ENCODE results near the gene RTN4RL1.
A peak's percentile ranks its signal among the peaks of the same experiment; 100 is the strongest.

Gene RTN4RL1

GRCh38 chr17:2058586-2059546 lies 33.7 kb upstream of the RTN4RL1 start:
- DNase-seq, result peak; percentile 79

GRCh38 chr17:2057760-2058585 lies 32.8 kb upstream of the RTN4RL1 start:
- no peak for DNase-seq

- no peak for DNase-seq
Observed at GRCh38 chr17:2057175-2057759, 32.1 kb upstream of the RTN4RL1 start.

GRCh38 chr17:2056206-2057174 lies 31.4 kb upstream of the RTN4RL1 start:
- peak; percentile 20 for DNase-seq

GRCh38 chr17:2055292-2056205 lies 30.4 kb upstream of the RTN4RL1 start:
- no peak for DNase-seq

- DNase-seq, result peak; percentile 41
Observed at GRCh38 chr17:2054512-2055291, 29.6 kb upstream of the RTN4RL1 start, which contains the start of gene HIC1. HIC1 (plus strand) TSS chr17:2055103; CDS start chr17:2056691, 1,588 bp downstream.

GRCh38 chr17:2054262-2054511 lies 29.1 kb upstream of the RTN4RL1 start:
- no peak for DNase-seq

GRCh38 chr17:2053380-2054261 lies 28.5 kb upstream of the RTN4RL1 start:
- DNase-seq, result peak; percentile 36

- no peak for DNase-seq
Observed at GRCh38 chr17:2051933-2052559, 26.9 kb upstream of the RTN4RL1 start.

GRCh38 chr17:2051061-2051932 lies 26.2 kb upstream of the RTN4RL1 start:
- DNase-seq, result no peak

- peak; percentile 56 for DNase-seq
Observed at GRCh38 chr17:2050300-2051060, 25.3 kb upstream of the RTN4RL1 start.

- peak; percentile 56 for DNase-seq
Observed at GRCh38 chr17:2049333-2050299, 24.5 kb upstream of the RTN4RL1 start.

- DNase-seq, result no peak
Observed at GRCh38 chr17:2048805-2049204, 23.7 kb upstream of the RTN4RL1 start.

- no peak for DNase-seq
Observed at GRCh38 chr17:2047590-2047989, 22.5 kb upstream of the RTN4RL1 start.

GRCh38 chr17:2044263-2044894 lies 19.2 kb upstream of the RTN4RL1 start:
- no peak for DNase-seq

All from MV-4-11 (cell line).